Fibroblast of peridontal ligament (primary cell): ENCODE data around the gene PABPN1.

Experiments used
- DNase-seq: peaks from one replicate; pipeline ENCODE4 v3.0.0-alpha.2; 2010; ENCODE audit errors: extremely low read depth

PABPN1 gene

GRCh38 chr14:23326491-23327332 is 5.5 kb downstream of the PABPN1 start:
- DNase-seq: no peak

DNA sequence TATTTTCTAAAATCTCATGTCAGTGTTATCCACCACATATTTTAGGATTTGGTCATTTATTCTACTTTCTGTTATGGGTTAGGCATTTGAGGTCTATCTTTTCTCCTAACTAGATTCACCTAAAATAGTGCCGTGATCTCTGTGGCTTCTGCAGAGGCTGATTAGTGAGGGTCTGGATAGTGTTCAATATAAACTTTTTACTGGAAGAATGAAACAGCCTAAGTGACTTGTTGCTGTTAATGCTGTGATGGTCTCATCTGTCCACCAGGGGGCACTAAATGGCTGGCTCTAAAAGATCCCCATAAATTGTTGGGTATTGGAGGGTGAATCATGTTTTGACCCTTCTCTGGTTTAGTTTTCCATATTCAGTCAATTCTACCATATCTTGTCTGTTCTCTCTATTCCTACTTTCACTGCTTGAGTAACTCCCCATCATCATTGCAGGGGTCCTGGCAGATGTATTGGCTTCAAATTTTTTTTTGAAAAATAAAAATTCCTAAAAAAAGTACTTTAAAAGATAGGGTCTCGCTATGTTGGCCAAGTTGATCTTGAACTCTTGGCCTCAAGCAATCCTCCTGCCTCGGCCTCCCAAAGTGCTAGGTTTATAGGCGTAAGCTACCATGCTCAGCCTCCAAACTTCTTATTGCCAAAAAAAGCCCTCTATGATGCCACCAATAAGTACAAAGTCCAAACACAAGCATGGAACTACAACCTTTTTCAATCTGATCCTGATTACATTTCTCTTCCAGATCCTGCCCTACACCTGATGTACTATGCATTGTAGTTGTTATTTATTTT is 6.9 kb downstream of the PABPN1 start:
- DNase-seq: peak; percentile 90

- no peak for DNase-seq
Observed at GRCh38 chr14:23335623-23336022, 14.4 kb downstream of the PABPN1 start.

- DNase-seq: no peak
Observed at GRCh38 chr14:23339506-23340268, 18.4 kb downstream of the PABPN1 start.

DNA sequence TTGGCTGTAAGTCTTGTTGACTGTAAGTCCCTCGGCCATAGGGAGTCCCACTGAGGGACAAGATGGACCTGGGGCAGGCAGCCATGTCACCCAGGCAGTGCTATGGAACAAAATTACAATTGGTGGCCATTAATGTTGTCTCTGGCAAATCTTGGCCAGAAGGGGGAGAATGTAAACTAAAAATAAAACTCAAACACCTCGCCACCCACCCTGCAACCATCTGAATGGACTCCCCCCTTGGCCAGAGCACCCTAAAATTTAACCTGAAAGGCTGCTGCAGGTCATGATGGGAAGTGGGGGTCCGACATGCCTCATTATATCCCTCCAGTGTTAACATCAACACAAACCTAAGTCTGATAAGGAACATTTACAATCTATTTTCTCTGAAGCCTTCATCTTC is 23.2 kb downstream of the PABPN1 start:
- DNase-seq: no peak

DNA sequence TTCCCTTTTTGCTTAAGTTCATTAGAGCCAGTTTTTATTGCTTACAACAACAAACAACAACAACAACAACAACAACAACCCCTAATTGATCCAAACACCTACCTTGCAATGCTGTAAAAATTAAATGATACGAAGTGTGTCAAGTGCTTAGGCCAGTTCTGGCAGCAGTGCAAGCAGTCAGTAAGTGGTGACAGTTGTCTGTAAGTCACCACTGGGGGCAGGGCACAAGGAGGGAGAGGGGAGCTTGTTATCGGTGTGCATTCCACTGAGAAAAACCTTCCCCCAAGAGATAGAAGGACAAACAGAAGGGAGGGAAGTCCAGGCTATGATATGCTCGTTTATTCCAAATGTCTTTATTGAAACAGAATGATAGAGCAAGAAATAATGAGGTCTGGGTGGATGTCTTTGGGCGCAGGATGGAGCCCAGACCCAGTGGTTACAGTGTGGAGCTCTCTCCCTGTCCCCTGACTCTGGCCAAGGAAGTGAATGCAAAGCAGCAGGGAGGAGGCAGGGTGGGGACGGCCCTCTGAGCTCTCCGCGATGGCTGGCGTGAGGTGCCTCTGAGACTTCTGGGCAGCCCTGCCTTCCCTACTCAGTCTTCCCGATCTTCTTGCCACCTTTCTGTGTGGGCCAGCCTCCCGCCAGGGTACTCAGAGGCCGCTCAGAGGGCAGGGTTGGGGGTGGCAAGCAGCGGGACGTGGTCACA is 24.9 kb downstream of the PABPN1 start:
- no peak for DNase-seq

DNA sequence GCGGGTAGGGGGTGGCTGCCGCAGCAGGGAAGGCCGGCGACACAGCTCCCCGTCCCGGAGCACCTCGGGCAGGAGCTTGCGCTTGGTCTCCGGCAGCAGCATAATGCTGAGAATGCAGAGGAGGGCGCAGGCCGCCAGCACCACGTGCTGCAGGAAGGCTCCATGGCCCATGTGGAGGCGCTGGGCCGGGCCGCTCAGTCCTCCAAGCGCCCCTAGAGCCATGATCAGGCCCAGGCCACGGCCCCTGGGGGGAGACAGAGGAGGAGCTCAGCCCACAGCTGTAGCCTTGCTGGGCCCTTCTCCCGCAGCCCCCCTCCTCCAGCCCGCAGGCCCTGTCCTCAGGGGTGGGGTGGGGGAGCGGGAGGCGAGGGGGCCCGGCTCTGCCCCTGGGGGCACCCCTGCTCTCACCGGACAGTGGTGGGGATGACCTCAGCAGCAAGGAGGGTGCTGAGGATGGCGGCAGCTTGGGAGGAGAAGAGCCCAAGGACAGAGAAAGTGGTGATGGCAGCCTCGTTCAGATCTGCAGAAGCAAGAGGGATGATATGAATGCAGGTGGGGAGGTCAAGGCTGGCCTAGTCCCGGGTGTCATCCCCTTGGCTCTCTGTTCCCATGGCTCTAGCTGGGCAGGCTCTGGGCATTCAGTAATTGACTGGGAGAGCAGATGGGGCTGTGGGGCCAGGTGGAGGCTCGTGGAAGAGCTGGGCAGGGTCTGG is 25.6 kb downstream of the PABPN1 start:
- no peak for DNase-seq

GRCh38 chr14:23347406-23348296 is 26.4 kb downstream of the PABPN1 start:
- DNase-seq: no peak

DNA sequence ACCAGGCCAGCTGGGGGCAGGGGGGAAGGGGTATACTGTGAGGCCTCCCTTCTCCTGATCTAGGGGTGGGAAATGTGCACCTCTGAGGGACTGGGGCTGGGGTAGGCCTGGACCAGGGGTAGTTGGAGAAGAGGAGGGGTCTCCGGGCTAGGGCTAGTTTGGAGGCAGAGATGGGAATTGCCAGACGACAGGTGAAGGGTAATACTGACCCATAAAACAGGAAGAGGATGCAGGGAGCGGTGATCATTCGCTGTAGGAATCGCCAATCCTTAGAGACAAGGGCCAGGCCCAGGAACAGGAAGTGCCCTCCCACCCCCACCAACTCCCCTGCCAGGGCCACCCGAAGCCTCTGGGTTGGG is 27.0 kb downstream of the PABPN1 start:
- DNase-seq: no peak

DNA sequence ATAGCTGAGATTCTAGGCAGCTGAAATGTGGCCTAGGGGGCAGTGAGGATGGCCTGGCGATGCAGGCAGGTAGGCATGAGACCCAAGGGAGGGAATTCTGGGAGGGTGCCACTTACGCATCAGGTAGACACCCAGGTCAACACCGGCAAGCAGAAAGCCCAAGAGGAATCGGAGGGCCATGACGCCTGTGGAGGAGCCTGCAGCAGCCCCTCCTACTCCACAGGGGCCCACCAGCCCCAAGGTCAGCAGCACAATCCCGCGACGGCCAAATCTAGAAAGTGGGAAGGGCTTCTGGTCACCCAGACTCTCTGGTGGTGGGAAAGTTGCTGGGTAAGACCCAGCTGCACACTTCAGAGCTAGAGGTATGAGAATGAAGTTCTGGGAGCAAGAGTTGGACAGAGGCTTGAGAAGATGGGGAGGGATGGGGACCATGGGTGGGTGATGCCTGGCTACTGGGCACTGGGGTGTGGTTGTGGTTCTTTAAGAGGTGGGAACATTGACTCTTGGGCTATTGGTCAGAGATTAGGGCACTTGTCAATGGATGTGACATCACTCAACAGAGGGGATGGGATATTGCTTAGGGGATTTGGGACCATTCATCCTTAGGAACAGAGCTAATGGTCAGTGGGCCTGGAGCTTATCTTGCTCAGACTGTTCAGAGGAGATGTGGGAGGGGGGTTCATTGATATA is 28.0 kb downstream of the PABPN1 start:
- DNase-seq: no peak

DNA sequence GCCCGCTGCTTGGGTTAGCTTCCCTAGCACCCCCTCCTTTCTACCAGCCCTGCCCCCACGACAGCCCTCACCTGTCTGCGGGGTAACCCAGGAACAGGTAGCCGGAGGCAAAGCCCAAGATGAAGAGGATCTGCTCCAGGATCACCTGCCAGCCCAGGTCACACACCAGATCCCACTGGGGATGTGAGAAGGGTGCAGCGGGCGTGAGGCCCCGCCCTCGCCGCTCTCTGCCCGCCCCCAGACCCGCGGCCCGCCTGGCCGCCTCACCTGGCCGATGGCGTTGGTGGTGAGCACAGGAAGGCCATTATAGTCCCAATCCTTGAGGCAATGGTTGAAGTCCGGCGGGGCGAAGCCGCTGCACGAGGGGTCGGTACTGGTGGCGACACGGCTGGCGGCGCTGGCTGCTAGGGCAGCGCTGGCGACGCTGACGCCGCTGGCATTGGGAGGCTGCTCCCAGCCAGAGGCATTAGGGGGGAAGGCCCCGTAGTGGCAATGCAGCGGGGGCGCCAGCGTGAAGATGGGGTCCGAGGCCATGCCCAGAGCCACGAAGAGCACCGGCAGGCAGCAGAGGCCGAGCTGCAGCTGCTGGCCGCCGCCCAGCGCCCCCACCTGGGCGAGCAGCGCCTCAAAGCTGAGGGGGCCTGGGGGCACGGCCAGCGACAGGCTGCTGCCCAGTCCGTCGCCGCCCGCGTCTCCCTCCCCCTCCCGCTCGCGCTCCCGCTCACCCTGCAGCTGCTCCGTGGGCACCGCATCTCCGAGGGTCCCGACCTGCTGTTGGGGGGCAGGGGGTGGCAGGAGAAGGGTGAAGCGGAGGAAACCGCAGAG is 30.6 kb downstream of the PABPN1 start:
- DNase-seq: no peak

- peak; percentile 88 for DNase-seq
Observed at GRCh38 chr14:23352506-23353432, 31.5 kb downstream of the PABPN1 start, which contains the start of gene SLC22A17. SLC22A17 (minus strand) TSS chr14:23352887.

- no peak for DNase-seq
Observed at GRCh38 chr14:23353433-23353780, 32.1 kb downstream of the PABPN1 start.

GRCh38 chr14:23354990-23355389 is 33.7 kb downstream of the PABPN1 start:
- DNase-seq: no peak

GRCh38 chr14:23355871-23356435 is 34.7 kb downstream of the PABPN1 start:
- no peak for DNase-seq

GRCh38 chr14:23356662-23357061 is 35.4 kb downstream of the PABPN1 start:
- DNase-seq: no peak

DNA sequence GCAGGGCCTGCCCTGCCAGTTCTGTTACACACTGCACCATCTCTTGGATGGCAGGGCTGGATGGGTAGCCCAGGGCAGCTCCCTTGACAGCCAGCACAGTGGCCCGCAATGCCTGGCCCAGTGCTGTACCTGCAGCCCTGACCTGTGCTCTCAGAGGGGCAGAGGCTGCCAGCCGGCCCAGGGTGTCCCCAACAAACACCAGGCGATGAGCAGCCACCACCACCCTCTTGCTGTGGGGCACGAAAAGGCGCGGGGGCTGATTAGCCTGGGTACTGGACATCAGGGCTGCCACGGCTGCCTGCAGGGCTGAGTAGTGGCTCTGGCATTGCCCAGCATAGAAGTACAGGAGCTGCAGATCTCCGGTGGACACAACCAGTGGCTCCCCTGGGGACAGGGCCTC is 36.0 kb downstream of the PABPN1 start:
- no peak for DNase-seq
